GM12873 (cell line): ENCODE measurements around the gene USP49.

Experiments used
- TF ChIP-seq, protein P1 (sequence below): IDR thresholded peaks from 2 replicates; pipeline ENCODE4 v1.5.1; 2012; ENCODE audit warnings: low read depth, mild to moderate bottlenecking, moderate library complexity, low read length, control low read depth; ENCODE audit not compliant: insufficient read depth; ENCODE audit errors: missing control alignments

Gene USP49

DNA sequence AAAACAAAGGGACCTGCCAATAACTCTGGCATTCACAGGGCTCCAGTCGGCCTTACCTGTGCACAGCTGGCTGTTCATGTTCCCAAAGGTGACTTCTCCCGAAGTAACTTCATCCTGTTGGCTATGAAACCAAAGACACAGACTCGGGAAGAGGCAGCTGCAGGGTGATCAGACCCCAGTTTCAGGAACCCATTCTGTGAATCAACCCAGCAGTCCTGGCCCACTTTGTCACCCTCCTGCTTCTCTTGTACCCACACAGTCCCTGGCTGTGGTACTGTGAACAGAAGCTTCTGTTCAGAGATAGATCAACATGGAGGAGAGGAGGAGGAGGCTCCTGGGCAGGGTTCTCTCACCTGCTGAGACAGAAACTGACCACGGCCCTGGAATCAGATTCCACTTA is 139.3 kb downstream of the USP49 start:
- TF ChIP-seq, protein P1, sequence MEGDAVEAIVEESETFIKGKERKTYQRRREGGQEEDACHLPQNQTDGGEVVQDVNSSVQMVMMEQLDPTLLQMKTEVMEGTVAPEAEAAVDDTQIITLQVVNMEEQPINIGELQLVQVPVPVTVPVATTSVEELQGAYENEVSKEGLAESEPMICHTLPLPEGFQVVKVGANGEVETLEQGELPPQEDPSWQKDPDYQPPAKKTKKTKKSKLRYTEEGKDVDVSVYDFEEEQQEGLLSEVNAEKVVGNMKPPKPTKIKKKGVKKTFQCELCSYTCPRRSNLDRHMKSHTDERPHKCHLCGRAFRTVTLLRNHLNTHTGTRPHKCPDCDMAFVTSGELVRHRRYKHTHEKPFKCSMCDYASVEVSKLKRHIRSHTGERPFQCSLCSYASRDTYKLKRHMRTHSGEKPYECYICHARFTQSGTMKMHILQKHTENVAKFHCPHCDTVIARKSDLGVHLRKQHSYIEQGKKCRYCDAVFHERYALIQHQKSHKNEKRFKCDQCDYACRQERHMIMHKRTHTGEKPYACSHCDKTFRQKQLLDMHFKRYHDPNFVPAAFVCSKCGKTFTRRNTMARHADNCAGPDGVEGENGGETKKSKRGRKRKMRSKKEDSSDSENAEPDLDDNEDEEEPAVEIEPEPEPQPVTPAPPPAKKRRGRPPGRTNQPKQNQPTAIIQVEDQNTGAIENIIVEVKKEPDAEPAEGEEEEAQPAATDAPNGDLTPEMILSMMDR = no peak

DNA sequence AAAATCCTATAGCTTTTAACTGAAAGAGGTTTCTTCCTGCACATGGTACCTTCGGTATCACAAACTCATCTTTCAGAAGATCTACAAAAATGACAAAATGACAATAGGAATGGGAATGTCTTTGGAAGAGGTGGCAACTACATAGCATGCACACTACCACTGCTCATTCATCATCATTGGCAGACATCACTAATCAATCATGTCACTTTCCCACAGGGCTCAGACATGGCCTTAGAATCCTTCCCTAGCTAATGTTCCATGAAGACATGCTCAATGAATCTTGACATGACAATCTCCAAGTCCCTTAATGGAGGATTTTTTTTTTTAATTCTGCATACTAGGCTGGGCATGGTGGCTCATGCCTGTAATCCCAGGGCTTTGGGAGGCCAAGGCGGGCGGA is 144.8 kb downstream of the USP49 start:
- TF ChIP-seq, protein P1 = no peak

GRCh38 chr6:41748542-41748941 is 146.6 kb downstream of the USP49 start:
- TF ChIP-seq, protein P1 = no peak

GRCh38 chr6:41748102-41748477 is 147.1 kb downstream of the USP49 start:
- TF ChIP-seq, protein P1 = no peak

GRCh38 chr6:41747256-41748101 is 147.7 kb downstream of the USP49 start, which contains the start of gene PGC:
TSS of gene PGC (minus strand) at chr6:41747397. CDS start at chr6:41747334, 63 bp downstream.
- TF ChIP-seq, protein P1 = no peak

DNA sequence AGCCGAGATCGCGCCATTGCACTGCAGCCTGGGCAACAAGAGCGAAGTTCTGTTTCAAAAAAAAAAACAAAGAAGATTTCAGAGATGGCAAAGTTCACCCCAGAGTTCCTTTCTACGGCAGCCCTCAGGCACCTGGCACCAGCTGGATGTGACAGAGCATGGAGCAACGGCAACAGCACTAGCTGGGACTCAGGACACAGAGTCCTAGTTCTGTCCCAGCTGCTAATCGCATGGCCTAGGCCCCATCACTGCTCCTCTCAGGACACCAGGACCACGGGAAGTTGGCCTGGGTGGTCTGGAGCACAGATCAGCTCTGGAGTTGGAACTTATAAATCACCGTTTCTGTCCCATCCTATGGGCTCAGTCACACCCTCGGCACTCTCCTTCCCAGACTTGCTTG is 149.1 kb downstream of the USP49 start:
- TF ChIP-seq, protein P1 = no peak

DNA sequence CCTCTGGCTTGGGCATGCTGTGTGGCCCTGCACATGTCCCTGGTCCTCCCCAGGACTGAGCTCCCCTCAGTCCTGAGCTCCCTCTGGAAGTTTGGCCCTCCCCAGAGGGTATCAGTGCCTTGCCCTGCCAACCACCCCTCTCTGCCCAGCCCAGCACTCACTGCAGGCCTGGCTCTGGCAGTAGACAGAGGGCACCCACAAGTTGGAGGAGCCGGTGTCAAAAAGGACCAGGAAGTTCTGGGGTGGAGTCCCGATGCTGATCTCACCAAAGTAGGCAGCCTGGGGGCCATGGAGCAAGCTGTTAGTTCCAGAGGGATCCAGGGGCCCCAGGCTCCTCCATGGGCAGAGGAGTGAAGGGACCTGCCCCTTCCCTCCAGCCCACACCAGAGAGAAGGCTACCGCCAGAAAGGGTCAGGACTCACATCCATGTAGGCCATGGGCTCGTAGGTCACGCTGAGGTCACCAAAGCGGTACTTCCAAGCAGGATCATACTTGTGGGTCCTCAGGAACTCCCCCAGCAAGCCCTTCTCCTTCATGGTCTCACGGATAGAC is 150.9 kb downstream of the USP49 start:
- TF ChIP-seq, protein P1 = no peak
